K562 (cell line): Measurements from ENCODE around the gene PPFIA3. TPM values are rescaled to one million over a fixed set of nuclear protein-coding genes. Genes with fewer than 3 reads are reported as not detected.
A peak's percentile ranks its signal among the peaks of the same experiment; 100 is the strongest.

Source experiments
- ATAC-seq: fragments of 200-7000 bp; cut with Tn5 transposase; 3 replicates; pipeline ENCODE4 v1.9.1; 2020; ENCODE audit warnings: moderate library complexity
- BruUV-seq: library from RNA; stranded (reverse); fragments of 400-500 nt; replicated peaks from 2 replicates; lab custom pipeline; 2021; lab: Mats Ljungman, UMichigan
- CTCF ChIA-PET: fragments of 300-600 bp; formaldehyde crosslinking; extraction: SDS; loops from one replicate; lab custom pipeline; 2021; ENCODE audit warnings: low intra/inter-chr PET ratio; lab: Yijun Ruan, JAX
- POLR2A ChIA-PET: fragments of 300-600, 350-650 bp; sonication (Branson Sonifier 250); formaldehyde crosslinking; extraction: SDS; loops from one replicate; lab custom pipeline; 2021; ENCODE audit warnings: antibody characterized with exemption, inconsistent platforms; lab: Yijun Ruan, JAX
- DNase-seq, 4 experiments: peaks; one replicate each; pipeline versions ENCODE4 v3.0.0 to v3.0.0-alpha.2; 2011 to 2018; ENCODE audit warnings: low spot score in 3 of 4, mixed read lengths in 3 of 4; ENCODE audit errors: extremely low read depth in 1 of 4
- FAIRE-seq: peaks from 2 replicates; lab custom pipeline; 2011; peaks lifted over from hg19 to GRCh38; lab: Jason Lieb, UNC
- H2AFZ ChIP-seq: 2 replicates; pipeline ENCODE4 v1.6.0; 2011; ENCODE audit warnings: low read depth, low read length, control low read depth, inconsistent platforms
- H3K27ac ChIP-seq: fragments of 200-600 bp; 3 replicates; pipeline ENCODE4 v1.8.0; 2011; ENCODE audit warnings: low read depth, mild to moderate bottlenecking, control low read depth, inconsistent platforms, low read length, moderate library complexity, mixed read lengths; ENCODE audit errors: extremely low read depth
- H3K27me3 ChIP-seq, 2 experiments: fragments of 300-600 bp in 1 of 2; 2 replicates in 1 of 2; 3 replicates in 1 of 2; pipeline versions ENCODE4 v1.6.0 to v1.8.0; 2011; ENCODE audit warnings: inconsistent platforms in 2 of 2, low read length in 2 of 2, mild to moderate bottlenecking in 1 of 2, mixed read lengths in 1 of 2, moderate library complexity in 1 of 2; ENCODE audit not compliant: control insufficient read depth in 2 of 2, insufficient read depth in 2 of 2
- H3K36me3 ChIP-seq: fragments of 300-600 bp; 3 replicates; pipeline ENCODE4 v1.8.0; 2011; ENCODE audit warnings: mild to moderate bottlenecking, low read length, inconsistent platforms; ENCODE audit not compliant: control insufficient read depth, insufficient read depth
- H3K4me1 ChIP-seq, 2 experiments: fragments of 200-600 bp in 1 of 2; replicated peaks in 1 of 2; 2 replicates in 1 of 2; 3 replicates in 1 of 2; pipeline versions ENCODE4 v1.5.1 to v1.8.0; 2011; ENCODE audit warnings: inconsistent platforms in 2 of 2, low read length in 2 of 2, mild to moderate bottlenecking in 1 of 2, mixed read lengths in 1 of 2, moderate library complexity in 1 of 2; ENCODE audit not compliant: control insufficient read depth in 2 of 2, insufficient read depth in 2 of 2
- H3K4me2 ChIP-seq: 2 replicates; pipeline ENCODE4 v1.6.1; 2011; ENCODE audit warnings: low read length, control low read depth, inconsistent platforms, mixed read lengths; ENCODE audit not compliant: insufficient read depth
- H3K4me3 ChIP-seq: fragments of 200-600 bp; sonication (generic), shearing (Covaris generic); 2 replicates; pipeline ENCODE4 v1.5.1; 2016; ENCODE audit warnings: control low read depth, inconsistent platforms
- H3K79me2 ChIP-seq: fragments of 200-600 bp; 3 replicates; pipeline ENCODE4 v1.8.0; 2011; ENCODE audit warnings: low read length, inconsistent platforms; ENCODE audit not compliant: control insufficient read depth, insufficient read depth
- H3K9ac ChIP-seq, 2 experiments: 2 replicates each; pipeline versions ENCODE4 v1.6.0 to v1.6.1; 2011; ENCODE audit warnings: low read depth in 2 of 2, low read length in 2 of 2, control low read depth in 1 of 2, inconsistent platforms in 1 of 2, mild to moderate bottlenecking in 1 of 2, mixed read lengths in 1 of 2; ENCODE audit not compliant: insufficient read depth in 1 of 2
- H3K9me1 ChIP-seq: one replicate; pipeline ENCODE4 v1.6.0; 2011; ENCODE audit warnings: inconsistent platforms, mild to moderate bottlenecking, low read length, moderate library complexity; ENCODE audit not compliant: control insufficient read depth, insufficient read depth
- H3K9me3 ChIP-seq: replicated peaks from 2 replicates; pipeline ENCODE4 v1.5.1; 2011; ENCODE audit warnings: low read depth, low read length, inconsistent platforms; ENCODE audit not compliant: control insufficient read depth, insufficient read depth
- H4K20me1 ChIP-seq: replicated peaks from 2 replicates; pipeline ENCODE4 v1.6.1; 2011; ENCODE audit warnings: low read length, inconsistent platforms, mixed read lengths; ENCODE audit not compliant: control insufficient read depth, insufficient read depth
- ELF2 ChIP-seq: fragments of 250-450 bp; sonication (Bioruptor Pico); IDR thresholded peaks from 2 replicates; pipeline ENCODE4 v1.5.0; 2021; ENCODE audit warnings: mild to moderate bottlenecking
- POLR2G ChIP-seq: fragments of 200-400 bp; formaldehyde crosslinking; IDR thresholded peaks from 2 replicates; pipeline ENCODE4 v1.6.1; 2017; ENCODE audit warnings: low read depth, mild to moderate bottlenecking, antibody characterized with exemption, low read length, moderate library complexity
- PREB ChIP-seq: sonication (generic); formaldehyde crosslinking; IDR thresholded peaks from 2 replicates; pipeline ENCODE4 v1.8.1; 2023; ENCODE audit warnings: mild to moderate bottlenecking, missing genetic modification reagents
- RBFOX2 ChIP-seq: fragments of 200-400 bp; formaldehyde crosslinking; IDR thresholded peaks from 2 replicates; pipeline ENCODE4 v1.6.1; 2017; ENCODE audit warnings: low read depth, mild to moderate bottlenecking, low read length, moderate library complexity
- RBM14 ChIP-seq: fragments of 200-400 bp; formaldehyde crosslinking; IDR thresholded peaks from 2 replicates; pipeline ENCODE4 v1.6.1; 2018; ENCODE audit warnings: low read depth, mild to moderate bottlenecking, low read length, moderate library complexity, borderline replicate concordance; ENCODE audit not compliant: insufficient read depth
- RBM39 ChIP-seq: fragments of 200-400 bp; formaldehyde crosslinking; optimal IDR thresholded peaks from 2 replicates; pipeline ENCODE3; 2018; ENCODE audit warnings: low read depth, low read length
- ZNF23 ChIP-seq: fragments of 250-450 bp; sonication (Bioruptor Pico); IDR thresholded peaks from 2 replicates; pipeline ENCODE4 v1.4.0; 2020; ENCODE audit warnings: mild to moderate bottlenecking
- whole genome bisulfite sequencing: fragments of 100-300 bp; shearing (Covaris generic); methylation state at CpG from one replicate; pipeline ENCODE4 v1.1.6; 2016; ENCODE audit warnings: low coverage, mixed read lengths; ENCODE audit not compliant: insufficient coverage; ENCODE audit errors: missing lambda C conversion rate; 5-methylcytosine and 5-hydroxymethylcytosine counted together
- in situ Hi-C: fragments of 300-500 bp; cut with MboI; formaldehyde crosslinking; loops from 4 replicates; pipeline ENCODE4 v1.15.0; 2018; ENCODE audit warnings: inconsistent platforms, mixed read lengths
- intact Hi-C: fragments of 100-400 bp; cut with micrococcal nuclease; formaldehyde crosslinking; loops from 2 replicates; pipeline ENCODE4 v1.14.2; 2022
- polyA plus RNA-seq, 8 experiments: library from polyadenylated mRNA; depleted of rRNA in 4 of 8; stranded (reverse) in 5 of 8; unstranded in 3 of 8; fragments of >200 nt; fragmentation: Nextera tagmentation in 2 of 8; fragmentation: Illumina TruSeq in 1 of 8; extraction: Ambion mirVana in 2 of 8; extraction: Trizol in 1 of 8; gene quantifications; 2 replicates each; pipeline versions ENCODE4 v1.2.1 to v1.2.3, GENCODE V29; 2011 to 2014; ENCODE audit warnings: inconsistent platforms in 1 of 8, missing spikeins in 1 of 8
- total RNA-seq, 7 experiments: library from RNA; depleted of rRNA in 6 of 7; stranded (reverse); fragments of >200 nt in 6 of 7; fragmentation: Illumina TruSeq in 2 of 7; extraction: Trizol in 2 of 7; gene quantifications; 2 replicates each; pipeline versions ENCODE4 v1.2.1 to v1.2.3, GENCODE V29; 2011 to 2021; ENCODE audit warnings: low replicate concordance in 1 of 7

The PPFIA3 gene
- total and polyA plus RNA-seq, 9 of the 15 experiments (the other 6 are each of a cell fraction or from before 2014, with no cell fraction given): 0.10 to 53.0 (median 17.6) TPM

- Histone ChIP-seq H3K9ac (peak overlapping the region in 1 of 2 experiments; percentile 20; a peak in 1 of 4 replicates), H3K79me2 (no peaks in the 10 kb centered on the region), H3K4me2 (no peak overlapping the region), H3K9me3 (no peaks in the 10 kb centered on the region), H3K9me1 (no peaks in the 10 kb centered on the region), H3K4me3 (no peak overlapping the region), H3K36me3 (peaks cover 23% of the 10 kb centered on the region; the same call in 1 of the 3 replicates), H3K27ac (no peak overlapping the region), H4K20me1 (no peaks in the 10 kb centered on the region), H3K4me1 (peaks cover 5 to 25% of the 10 kb centered on the region in 2 experiments; a peak in 4 of 5 replicates), H2AFZ (no peak overlapping the region), H3K27me3 (no peaks in the 10 kb centered on the region)
- TF ChIP-seq PREB (no peak), RBM39 (no peak), POLR2G (peak; percentile 41; the same call in 1 of the 2 replicates), RBFOX2 (peak; percentile 52), RBM14 (no peak), ZNF23 (CRISPR knock-in tag) (no peak), ELF2 (CRISPR knock-in tag) (no peak)
- CTCF ChIA-PET: no interaction called here
- peak; percentile 38 for ATAC-seq
- 81% methylated on average over 12 of the region's 30 CpGs for WGBS
- peak in 1 of 4 experiments; percentile 18 for DNase-seq
- in situ Hi-C loops: no loop called here
- no peak for FAIRE-seq
- POLR2A ChIA-PET: interaction anchor here (1.6 kb wide), 1 partner anchor 16 kb away, joined by 4 read pairs; no protein-coding TSS in a partner anchor
- intact Hi-C loops: no loop called here
- no TSS peak for BruUV-seq
These were observed 46.5 kb downstream of the PPFIA3 start for GRCh38 chr19:49165865-49166301.
